ENCODE results near the gene TYRP1.

DNA sequence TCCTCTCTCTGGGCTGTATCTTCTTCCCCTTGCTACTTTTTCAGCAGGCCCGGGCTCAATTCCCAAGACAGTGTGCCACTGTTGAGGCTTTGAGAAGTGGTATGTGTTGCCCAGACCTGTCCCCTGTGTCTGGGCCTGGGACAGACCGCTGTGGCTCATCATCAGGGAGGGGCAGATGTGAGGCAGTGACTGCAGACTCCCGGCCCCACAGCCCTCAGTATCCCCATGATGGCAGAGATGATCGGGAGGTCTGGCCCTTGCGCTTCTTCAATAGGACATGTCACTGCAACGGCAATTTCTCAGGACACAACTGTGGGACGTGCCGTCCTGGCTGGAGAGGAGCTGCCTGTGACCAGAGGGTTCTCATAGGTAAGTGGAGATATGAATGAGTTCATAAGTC lies 828 bp downstream of the TYRP1 start:
- TF ChIP-seq CTCF (IDR thresholded peaks at IDR 0.05; ENCODE audit: low read length) (no peak), EZH2phosphoT487 (IDR thresholded peaks at IDR 0.05; ENCODE audit: low read length) (no peak)

All from MM.1S (cell line).